Stimulated activated CD4-positive, alpha-beta T cell treated with anti-CD3 and anti-CD28 coated beads, TNF-alpha, amount 100 ng/mL, for 4 hours (primary cell): Measurements from ENCODE around the gene SKAP1.
"Not testable (repeated sequence)": the region's sequence is repeated elsewhere in the genome, so short reads cannot be mapped to it uniquely, and the experiment has no call there.

Experiments used
- DNase-seq, 3 experiments: peaks; one replicate each; pipeline ENCODE4 v3.0.0-alpha.2; 2020; ENCODE audit warnings: low read depth in 3 of 3

The SKAP1 gene

GRCh38 chr17:48373130-48373830 lies 56.7 kb downstream of the SKAP1 start:
- no peak for DNase-seq

GRCh38 chr17:48368967-48369366 lies 61.0 kb downstream of the SKAP1 start:
- not testable (repeated sequence) for DNase-seq

- no peak for DNase-seq
These were observed 61.6 kb downstream of the SKAP1 start for GRCh38 chr17:48368352-48368908.

- DNase-seq, result no peak
These were observed 66.9 kb downstream of the SKAP1 start for GRCh38 chr17:48363161-48363560.

- not testable (repeated sequence) for DNase-seq
These were observed 69.0 kb downstream of the SKAP1 start for GRCh38 chr17:48360861-48361633.

GRCh38 chr17:48357779-48358602 lies 72.0 kb downstream of the SKAP1 start:
- no peak for DNase-seq

- DNase-seq, result no peak
These were observed 73.1 kb downstream of the SKAP1 start for GRCh38 chr17:48356866-48357265.

- DNase-seq, result no peak
These were observed 77.4 kb downstream of the SKAP1 start for GRCh38 chr17:48352630-48353029.

GRCh38 chr17:48351911-48352332 lies 78.1 kb downstream of the SKAP1 start:
- no peak for DNase-seq

- no peak for DNase-seq
These were observed 81.7 kb downstream of the SKAP1 start for GRCh38 chr17:48348352-48348751.

- DNase-seq, result no peak
These were observed 82.8 kb downstream of the SKAP1 start for GRCh38 chr17:48347177-48347576.

- DNase-seq, result no peak
These were observed 85.8 kb downstream of the SKAP1 start for GRCh38 chr17:48344251-48344650.

- DNase-seq, result no peak
These were observed 89.1 kb downstream of the SKAP1 start for GRCh38 chr17:48340916-48341315.

- no peak for DNase-seq
These were observed 91.3 kb downstream of the SKAP1 start for GRCh38 chr17:48338720-48339119.

- not testable (repeated sequence) for DNase-seq
These were observed 92.1 kb downstream of the SKAP1 start for GRCh38 chr17:48337903-48338302.

GRCh38 chr17:48336986-48337385 lies 93.0 kb downstream of the SKAP1 start:
- no peak for DNase-seq

- no peak for DNase-seq
These were observed 94.0 kb downstream of the SKAP1 start for GRCh38 chr17:48335858-48336500.

GRCh38 chr17:48335146-48335784 lies 94.7 kb downstream of the SKAP1 start:
- DNase-seq, result no peak

GRCh38 chr17:48333034-48333530 lies 96.9 kb downstream of the SKAP1 start:
- DNase-seq, result no peak

GRCh38 chr17:48330887-48331286 lies 99.1 kb downstream of the SKAP1 start:
- no peak for DNase-seq

- no peak for DNase-seq
These were observed 99.6 kb downstream of the SKAP1 start for GRCh38 chr17:48330421-48330820.
